DND-41 (cell line): ENCODE measurements around the gene PCSK2.

Experiments used
- ATAC-seq: fragments of 200-7000 bp; cut with Tn5 transposase; 3 replicates; pipeline ENCODE4 v1.9.1; 2021; ENCODE audit warnings: low read depth; ENCODE audit not compliant: insufficient read depth
- DNase-seq: peaks from one replicate; pipeline ENCODE4 v3.0.0-alpha.2; 2020
- H2AFZ ChIP-seq: 2 replicates; pipeline ENCODE4 v1.6.0; 2012; ENCODE audit warnings: low read depth, low read length
- H3K27ac ChIP-seq: 2 replicates; pipeline ENCODE4 v1.5.1; 2012; ENCODE audit warnings: low read length, inconsistent platforms
- H3K27me3 ChIP-seq: fragments of 200-600 bp; sonication (generic); 2 replicates; pipeline ENCODE4 v1.6.0; 2012; ENCODE audit warnings: low read length, mild to moderate bottlenecking, inconsistent platforms; ENCODE audit not compliant: insufficient read depth, poor library complexity
- H3K36me3 ChIP-seq: 2 replicates; pipeline ENCODE4 v1.5.1; 2012; ENCODE audit warnings: low read length, inconsistent platforms; ENCODE audit not compliant: insufficient read depth
- H3K4me1 ChIP-seq: 2 replicates; pipeline ENCODE4 v1.5.1; 2012; ENCODE audit warnings: mild to moderate bottlenecking, low read length; ENCODE audit not compliant: insufficient read depth
- H3K4me2 ChIP-seq: 2 replicates; pipeline ENCODE4 v1.6.0; 2012; ENCODE audit warnings: mild to moderate bottlenecking, moderate library complexity, low read length, inconsistent platforms; ENCODE audit not compliant: insufficient read depth
- H3K4me3 ChIP-seq, 2 experiments: fragments of 200-600 bp in 1 of 2; shearing (Covaris generic) in 1 of 2; 2 replicates each; pipeline ENCODE4 v1.5.1; 2012 to 2016; ENCODE audit warnings: inconsistent platforms in 2 of 2, low read length in 2 of 2, mild to moderate bottlenecking in 2 of 2, low read depth in 1 of 2, moderate library complexity in 1 of 2
- H3K79me2 ChIP-seq: 2 replicates; pipeline ENCODE4 v1.6.0; 2012; ENCODE audit warnings: low read length, inconsistent platforms; ENCODE audit not compliant: insufficient read depth
- H3K9ac ChIP-seq: 2 replicates; pipeline ENCODE4 v1.6.0; 2012; ENCODE audit warnings: low read depth, mild to moderate bottlenecking, inconsistent platforms, low read length, moderate library complexity
- H3K9me3 ChIP-seq: 2 replicates; pipeline ENCODE4 v1.5.1; 2012; ENCODE audit warnings: low read length, moderate library complexity, mild to moderate bottlenecking, inconsistent platforms; ENCODE audit not compliant: insufficient read depth, severe bottlenecking
- H4K20me1 ChIP-seq: 2 replicates; pipeline ENCODE4 v1.6.0; 2012; ENCODE audit warnings: low read length; ENCODE audit not compliant: insufficient read depth
- CTCF ChIP-seq: IDR thresholded peaks from 2 replicates; pipeline ENCODE4 v1.5.1; 2012; ENCODE audit warnings: borderline replicate concordance, low read length, moderate library complexity, mild to moderate bottlenecking; ENCODE audit not compliant: poor library complexity, severe bottlenecking; ENCODE audit errors: extremely low read depth
- EZH2 ChIP-seq: IDR thresholded peaks from 3 replicates; pipeline ENCODE4 v1.6.1; 2012; ENCODE audit warnings: borderline replicate concordance, low read depth, mild to moderate bottlenecking, moderate library complexity, low read length, inconsistent platforms; ENCODE audit not compliant: severe bottlenecking

PCSK2 gene

GRCh38 chr20:17423782-17424181, 196.9 kb downstream of the PCSK2 start:
- DNase-seq (no peak), ATAC-seq (no peak)
- Histone ChIP-seq H3K4me1 (no peaks in the 10 kb centered on the region), H3K27ac (no peak overlapping the region), H3K36me3 (no peaks in the 10 kb centered on the region), H2AFZ (no peak overlapping the region), H3K27me3 (no peaks in the 10 kb centered on the region), H3K4me2 (no peak overlapping the region), H4K20me1 (no peaks in the 10 kb centered on the region), H3K9ac (no peak overlapping the region), H3K4me3 (no peak overlapping the region), H3K9me3 (no peaks in the 10 kb centered on the region), H3K79me2 (no peaks in the 10 kb centered on the region)
- TF ChIP-seq CTCF: no peak
- TF ChIP-seq EZH2: no peak

GRCh38 chr20:17427638-17428037, 200.8 kb downstream of the PCSK2 start:
- H3K27ac ChIP-seq: no peak overlapping the region
- H3K27me3 ChIP-seq: no peaks in the 10 kb centered on the region
- no peak for TF ChIP-seq EZH2
- no peak for TF ChIP-seq CTCF
- H3K4me1 ChIP-seq: no peaks in the 10 kb centered on the region
- no peaks in the 10 kb centered on the region for H3K9me3 ChIP-seq
- ATAC-seq (no peak), DNase-seq (no peak)
- no peak overlapping the region for H3K9ac ChIP-seq
- no peak overlapping the region for H3K4me2 ChIP-seq
- no peak overlapping the region for H2AFZ ChIP-seq
- H3K4me3 ChIP-seq: no peak overlapping the region
- no peaks in the 10 kb centered on the region for H3K36me3 ChIP-seq
- no peaks in the 10 kb centered on the region for H3K79me2 ChIP-seq
- H4K20me1 ChIP-seq: peaks cover 4% of the 10 kb centered on the region; the same call in 1 of the 2 replicates

GRCh38 chr20:17430125-17430950, 203.5 kb downstream of the PCSK2 start:
- Histone ChIP-seq H3K9me3 (no peaks in the 10 kb centered on the region), H3K4me1 (no peaks in the 10 kb centered on the region), H3K4me2 (no peak overlapping the region), H3K27me3 (no peaks in the 10 kb centered on the region), H3K9ac (no peak overlapping the region), H2AFZ (no peak overlapping the region), H4K20me1 (peaks cover 4% of the 10 kb centered on the region; the same call in 1 of the 2 replicates), H3K36me3 (no peaks in the 10 kb centered on the region), H3K27ac (no peak overlapping the region), H3K4me3 (no peak overlapping the region), H3K79me2 (no peaks in the 10 kb centered on the region)
- ATAC-seq (no peak), DNase-seq (no peak)
- TF ChIP-seq EZH2 (no peak), CTCF (no peak)
